NCI-H82 (cell line): Measurements from ENCODE around the gene TPPP.
"Not testable (repeated sequence)": the region's sequence is repeated elsewhere in the genome, so short reads cannot be mapped to it uniquely, and the experiment has no call there.

Experiments
- DNase-seq: peaks from one replicate; lab custom pipeline; 2025; lab: John Stamatoyannopoulos, UW

The TPPP gene

GRCh38 chr5:693271-694041, at the start of gene TPPP:
TSS of gene TPPP (minus strand) at chr5:693352. CDS start at chr5:678060, 15,292 bp downstream.
- peak; percentile 65 for DNase-seq

- DNase-seq: not testable (repeated sequence)
Measured at GRCh38 chr5:742276-742675, 49.1 kb upstream of the TPPP start.

GRCh38 chr5:734145-734544, 41.0 kb upstream of the TPPP start:
- not testable (repeated sequence) for DNase-seq

- not testable (repeated sequence) for DNase-seq
Measured at GRCh38 chr5:732754-733454, 39.8 kb upstream of the TPPP start.

GRCh38 chr5:729225-729624, 36.1 kb upstream of the TPPP start:
- not testable (repeated sequence) for DNase-seq

- peak; percentile 11 for DNase-seq
Measured at GRCh38 chr5:727087-727486, 33.9 kb upstream of the TPPP start.

GRCh38 chr5:723865-724264, 30.7 kb upstream of the TPPP start:
- not testable (repeated sequence) for DNase-seq

- DNase-seq: not testable (repeated sequence)
Measured at GRCh38 chr5:723309-723708, 30.2 kb upstream of the TPPP start.

- DNase-seq: not testable (repeated sequence)
Measured at GRCh38 chr5:719379-719778, 26.2 kb upstream of the TPPP start.

GRCh38 chr5:717143-717542, 24.0 kb upstream of the TPPP start:
- no peak for DNase-seq

GRCh38 chr5:716740-717139, 23.6 kb upstream of the TPPP start:
- DNase-seq: not testable (repeated sequence)

- not testable (repeated sequence) for DNase-seq
Measured at GRCh38 chr5:715636-716035, 22.5 kb upstream of the TPPP start.

- DNase-seq: not testable (repeated sequence)
Measured at GRCh38 chr5:714215-715118, 21.3 kb upstream of the TPPP start.

GRCh38 chr5:713686-714085, 20.5 kb upstream of the TPPP start:
- DNase-seq: not testable (repeated sequence)

- not testable (repeated sequence) for DNase-seq
Measured at GRCh38 chr5:708848-709517, 15.8 kb upstream of the TPPP start.

GRCh38 chr5:708374-708773, 15.2 kb upstream of the TPPP start:
- not testable (repeated sequence) for DNase-seq

GRCh38 chr5:706127-706526, 13.0 kb upstream of the TPPP start:
- DNase-seq: not testable (repeated sequence)

- DNase-seq: not testable (repeated sequence)
Measured at GRCh38 chr5:696753-697702, 3.9 kb upstream of the TPPP start.

GRCh38 chr5:696191-696590, 3.0 kb upstream of the TPPP start:
- DNase-seq: not testable (repeated sequence)

GRCh38 chr5:695475-695874, 2.3 kb upstream of the TPPP start:
- not testable (repeated sequence) for DNase-seq
